Measurements from ENCODE around the gene KRT75.
A peak's percentile ranks its signal among the peaks of the same experiment; 100 is the strongest.
"Not testable (repeated sequence)": the region's sequence is repeated elsewhere in the genome, so short reads cannot be mapped to it uniquely, and the experiment has no call there.

KRT75 gene

DNA sequence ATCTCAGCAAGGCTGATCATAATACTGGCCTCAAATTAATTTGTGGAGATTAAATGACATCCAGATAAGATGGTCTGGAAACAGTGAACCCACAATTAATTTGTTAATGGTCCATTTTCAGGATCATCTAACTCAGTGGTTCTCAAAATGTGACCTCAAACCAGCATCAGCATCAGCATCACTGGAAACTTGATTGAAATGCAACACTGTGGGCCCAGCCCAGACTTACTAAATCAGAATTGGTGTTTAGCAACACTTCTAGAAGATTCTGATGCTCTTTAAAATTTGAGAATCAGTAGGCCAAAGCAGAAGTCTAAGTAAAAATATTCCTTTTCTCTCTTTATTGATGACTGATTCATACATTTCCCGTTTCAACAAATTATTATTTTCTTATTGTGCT is 17.4 kb downstream of the KRT75 start:
- DNase-seq (ENCODE audit: low read depth in 2 of 2), result no peak

- no peak for DNase-seq (ENCODE audit: low read depth in 2 of 2)
Observed at GRCh38 chr12:52415870-52416750, 18.1 kb downstream of the KRT75 start.

- DNase-seq (ENCODE audit: low read depth in 2 of 2), result no peak
Observed at GRCh38 chr12:52414936-52415335, 19.2 kb downstream of the KRT75 start.

DNA sequence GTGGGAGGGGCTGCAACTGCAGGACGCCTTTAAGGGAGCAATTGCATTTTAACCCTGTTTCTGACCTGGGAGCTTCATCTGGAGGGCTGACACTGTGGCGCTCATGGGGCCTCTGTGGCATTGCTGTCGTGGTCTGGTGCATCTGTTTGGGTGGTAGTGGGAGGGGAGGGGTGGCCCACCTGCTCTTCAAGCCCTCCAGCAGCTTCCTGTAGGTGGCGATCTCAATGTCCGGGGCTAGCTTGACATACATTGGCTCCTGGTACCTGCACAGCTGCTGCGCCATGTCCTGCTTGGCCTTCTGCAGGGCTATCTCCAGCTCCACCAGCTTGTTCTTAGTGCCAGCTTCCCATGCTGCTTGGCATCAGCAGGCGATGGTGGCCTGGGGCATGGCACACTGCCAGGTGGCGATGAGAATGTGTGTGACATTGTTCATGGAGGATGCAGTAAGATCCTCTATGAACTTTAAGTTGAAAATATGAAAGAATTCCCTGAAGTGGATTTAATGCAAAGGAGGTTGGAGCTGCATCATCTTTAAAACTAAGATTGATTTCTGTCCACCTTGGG is 20.3 kb downstream of the KRT75 start:
- no peak for DNase-seq (ENCODE audit: low read depth in 2 of 2)

- DNase-seq (ENCODE audit: low read depth in 2 of 2), result no peak
Observed at GRCh38 chr12:52413202-52413601, 21.0 kb downstream of the KRT75 start.

GRCh38 chr12:52411815-52412214 is 22.4 kb downstream of the KRT75 start:
- DNase-seq (ENCODE audit: low read depth in 2 of 2), result no peak

DNA sequence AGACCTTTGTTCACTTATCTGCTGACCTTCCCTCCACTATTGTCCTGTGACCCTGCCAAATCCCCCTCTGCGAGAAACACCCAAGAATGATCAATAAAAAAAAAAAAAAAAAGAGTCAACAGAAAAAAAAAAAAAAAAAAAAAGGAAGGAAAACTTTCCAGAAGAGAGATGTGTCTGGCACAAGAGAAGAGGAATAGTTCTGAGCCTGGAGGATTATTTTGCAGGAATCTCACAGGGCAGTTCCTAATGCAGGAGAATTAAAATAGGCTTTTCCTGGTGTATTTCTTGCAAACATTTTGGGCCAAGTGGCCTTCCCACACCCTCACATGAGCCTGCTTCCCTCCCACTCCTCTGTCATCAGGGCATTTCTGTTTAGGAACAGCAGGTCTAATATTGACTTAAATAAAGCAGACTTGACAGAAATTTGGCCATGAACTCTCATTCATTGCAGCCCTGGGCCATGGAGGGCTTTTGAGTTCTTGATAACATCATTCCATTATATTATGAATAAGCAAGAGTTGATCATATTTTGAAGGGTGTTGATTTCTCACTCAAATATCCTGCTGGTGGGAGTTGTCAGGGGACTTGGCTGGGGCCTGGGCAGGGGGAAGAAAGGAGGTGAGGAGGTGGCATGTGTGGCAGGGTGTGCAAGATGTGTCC is 23.5 kb downstream of the KRT75 start:
- not testable (repeated sequence) for DNase-seq (ENCODE audit: low read depth in 2 of 2)

DNA sequence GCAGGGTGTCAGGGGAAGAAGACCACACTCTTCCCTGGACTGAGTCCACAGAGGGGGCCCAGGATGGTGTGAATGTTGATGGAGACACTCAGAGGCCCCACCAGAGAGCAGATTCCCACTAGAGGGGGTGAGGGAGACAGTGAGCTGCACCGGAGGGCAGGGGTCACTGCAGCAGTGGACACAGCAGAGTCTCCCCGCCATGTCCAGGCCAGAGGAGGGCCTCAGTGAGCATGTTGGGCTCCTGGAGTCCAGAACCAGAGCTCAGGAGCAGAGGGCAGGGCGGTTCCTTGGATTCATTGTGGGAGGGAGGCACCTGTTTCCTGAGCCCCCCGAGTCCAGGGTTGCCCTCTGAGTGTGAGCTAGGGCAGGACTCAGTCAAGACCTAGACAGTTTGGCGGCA is 26.3 kb downstream of the KRT75 start:
- no peak for DNase-seq (ENCODE audit: low read depth in 2 of 2)

GRCh38 chr12:52405922-52406385 is 28.2 kb downstream of the KRT75 start, which contains the start of gene KRT82:
Gene KRT82, minus strand, starts transcription at chr12:52406335. Its CDS starts 58 bp downstream, at chr12:52406277.
- DNase-seq (ENCODE audit: low read depth in 2 of 2), result no peak

DNA sequence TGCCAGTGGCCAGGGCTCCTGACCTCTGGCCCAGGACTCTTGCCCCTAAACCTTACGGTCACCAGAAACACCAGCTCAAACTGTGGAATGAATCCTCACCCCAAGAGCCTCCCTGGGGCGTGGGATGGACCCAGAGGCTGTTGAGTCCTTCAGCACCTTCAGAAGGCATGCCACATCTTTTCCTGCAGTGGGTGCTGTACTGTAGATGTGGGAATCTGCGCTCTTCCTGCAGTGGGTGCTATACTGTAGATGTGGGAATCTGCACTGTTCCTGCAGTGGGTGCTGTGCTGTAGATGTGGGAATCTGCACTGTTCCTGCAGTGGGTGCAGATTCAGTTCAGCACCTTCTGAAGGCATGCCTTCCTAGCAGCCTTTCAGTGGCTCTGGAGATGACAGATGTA is 29.2 kb downstream of the KRT75 start:
- DNase-seq (ENCODE audit: low read depth in 2 of 2), result no peak

GRCh38 chr12:52403561-52403960 is 30.6 kb downstream of the KRT75 start:
- DNase-seq (ENCODE audit: low read depth in 2 of 2), result no peak

GRCh38 chr12:52402873-52403540 is 31.2 kb downstream of the KRT75 start:
- no peak for DNase-seq (ENCODE audit: low read depth in 2 of 2)

DNA sequence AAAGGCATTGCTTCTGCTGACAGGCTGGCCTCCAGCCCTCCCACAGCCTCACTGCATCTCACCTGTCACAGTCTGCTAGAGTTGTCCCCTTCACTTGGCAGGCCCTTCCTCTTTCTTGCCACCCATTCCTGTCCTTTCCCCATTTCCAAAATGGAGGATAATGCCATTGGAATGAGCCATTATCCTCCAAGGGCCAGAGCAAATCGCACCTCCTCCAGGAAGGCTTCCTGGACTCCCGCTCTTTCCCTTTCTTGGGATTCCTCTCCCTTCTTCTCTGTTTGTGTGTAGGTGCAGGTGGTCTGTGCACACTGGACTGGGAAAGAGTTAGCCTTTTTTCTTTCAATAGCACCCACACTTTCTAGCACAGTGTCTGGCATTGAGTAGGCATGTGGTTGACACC is 31.8 kb downstream of the KRT75 start:
- DNase-seq (ENCODE audit: low read depth in 2 of 2), result no peak

DNA sequence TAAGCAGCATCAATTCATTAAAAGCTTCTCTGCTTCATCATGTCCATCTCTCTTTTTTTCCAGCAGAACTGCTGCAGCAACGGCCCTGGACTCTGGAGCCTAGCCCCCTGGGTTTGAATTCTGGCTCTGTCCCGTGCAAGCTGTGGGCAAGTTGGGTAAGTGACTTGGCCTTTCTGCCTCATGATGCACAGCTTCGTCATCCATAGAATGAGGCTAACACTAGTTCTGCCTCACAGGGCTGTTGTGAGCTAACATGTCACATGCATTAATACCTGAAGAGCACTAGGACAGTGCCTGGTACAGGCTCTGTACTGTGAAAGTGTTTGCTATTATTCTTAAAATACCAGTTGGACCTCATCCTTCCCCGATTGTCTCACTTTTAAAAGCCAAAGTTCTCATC is 32.2 kb downstream of the KRT75 start:
- no peak for DNase-seq (ENCODE audit: low read depth in 2 of 2)

- DNase-seq (ENCODE audit: low read depth in 2 of 2), result no peak
Observed at GRCh38 chr12:52401526-52401925, 32.6 kb downstream of the KRT75 start.

GRCh38 chr12:52400906-52401305 is 33.3 kb downstream of the KRT75 start:
- DNase-seq (ENCODE audit: low read depth in 2 of 2), result no peak

GRCh38 chr12:52399756-52400155 is 34.4 kb downstream of the KRT75 start:
- no peak for DNase-seq (ENCODE audit: low read depth in 2 of 2)

- DNase-seq (ENCODE audit: low read depth in 2 of 2), result no peak
Observed at GRCh38 chr12:52398176-52398575, 36.0 kb downstream of the KRT75 start.

- no peak for DNase-seq (ENCODE audit: low read depth in 2 of 2)
Observed at GRCh38 chr12:52396656-52397055, 37.5 kb downstream of the KRT75 start.

GRCh38 chr12:52395761-52396434 is 38.3 kb downstream of the KRT75 start:
- peak in 1 of 2 donors; percentile 7 for DNase-seq (ENCODE audit: low read depth in 2 of 2)

GRCh38 chr12:52394836-52395405 is 39.2 kb downstream of the KRT75 start:
- no peak for DNase-seq (ENCODE audit: low read depth in 2 of 2)
